Hematopoietic multipotent progenitor cell treated with erythropoietin and hydrocortisone succinate and interleukin-3 and kit ligand, for 4 days (in vitro differentiated cells): ENCODE data around the gene MEG3.

Experiments
- DNase-seq: peaks from one replicate; pipeline ENCODE4 v3.0.0-alpha.2; 2015

MEG3 gene

DNA sequence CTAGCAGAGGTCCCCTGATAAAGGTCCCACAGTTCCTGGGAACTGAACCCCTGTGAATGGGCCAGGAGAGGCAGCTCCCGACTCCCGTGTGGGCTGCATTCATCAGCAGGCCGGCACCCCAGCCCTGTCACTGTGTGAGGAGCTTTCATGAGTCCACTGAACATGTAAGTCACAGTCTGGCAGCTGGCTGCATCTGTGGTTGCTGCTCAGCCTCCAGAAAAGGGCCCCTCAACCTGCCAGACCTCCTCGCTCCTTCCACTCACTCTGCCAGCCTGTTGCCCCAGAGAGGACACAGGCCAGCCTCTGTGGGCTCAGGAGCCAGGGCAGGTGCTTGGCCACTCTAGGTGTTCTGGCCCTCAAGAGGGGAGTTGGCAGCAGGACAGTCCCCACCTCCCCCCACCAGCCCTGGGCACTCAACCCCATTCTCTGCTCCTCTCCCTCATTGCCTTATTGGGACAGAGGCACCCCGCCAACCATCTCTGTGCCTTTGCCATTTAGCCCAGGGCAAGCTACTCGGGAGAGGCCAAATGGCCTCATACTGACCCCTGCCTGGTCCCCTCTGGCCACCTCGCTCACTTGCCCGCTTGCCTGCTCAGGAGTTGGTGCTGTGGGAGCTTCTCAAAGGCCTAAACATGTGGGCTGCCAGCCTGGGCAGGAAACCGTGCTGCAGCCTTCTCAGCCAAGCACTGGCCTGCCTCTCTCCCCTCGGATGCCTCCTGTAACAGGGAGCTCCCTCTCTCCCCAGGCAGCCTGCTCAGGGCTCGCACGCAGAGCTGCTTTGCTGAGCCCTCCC, 75.7 kb downstream of the MEG3 start:
- DNase-seq: no peak

DNA sequence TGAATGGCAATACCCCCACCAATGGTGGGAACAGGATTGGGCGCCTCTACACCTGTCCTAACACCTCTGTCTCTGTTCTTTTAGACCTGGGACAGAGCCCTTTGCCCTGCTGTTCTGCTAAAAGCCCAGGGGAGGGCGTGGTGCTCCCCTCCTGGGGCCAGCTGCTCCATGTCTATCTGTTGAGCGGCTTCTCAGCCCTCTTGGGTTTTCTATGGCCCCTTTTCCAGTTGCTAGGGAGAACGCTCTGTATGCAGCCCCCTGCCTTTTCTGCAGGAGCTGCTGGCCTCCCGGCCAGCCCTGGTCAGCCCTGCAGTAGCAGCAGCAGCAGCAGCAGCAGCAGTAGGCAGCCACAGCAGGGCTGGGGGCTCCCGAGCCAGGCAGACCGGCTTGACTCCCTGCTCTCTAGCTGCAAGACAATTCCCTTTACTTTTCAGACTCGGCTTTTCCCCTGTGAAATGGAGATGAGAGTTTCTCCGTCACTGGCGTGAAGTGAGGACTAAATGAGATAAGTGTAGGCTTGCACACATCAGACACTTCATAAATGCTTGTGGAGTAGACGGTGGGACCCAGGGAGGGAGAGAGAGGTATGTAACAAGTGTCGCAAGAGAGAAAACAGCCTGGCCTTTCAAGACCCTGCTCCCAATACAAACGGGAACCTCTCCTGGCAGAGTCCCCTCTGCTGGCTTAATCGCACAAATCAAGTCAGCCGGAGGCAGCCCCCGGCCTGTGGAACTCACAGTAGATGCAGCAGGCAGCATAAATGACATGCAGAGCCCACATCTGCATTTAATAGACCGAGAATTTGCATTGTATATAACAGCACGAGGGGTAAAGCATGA, 76.6 kb downstream of the MEG3 start:
- DNase-seq: peak; percentile 27

DNA sequence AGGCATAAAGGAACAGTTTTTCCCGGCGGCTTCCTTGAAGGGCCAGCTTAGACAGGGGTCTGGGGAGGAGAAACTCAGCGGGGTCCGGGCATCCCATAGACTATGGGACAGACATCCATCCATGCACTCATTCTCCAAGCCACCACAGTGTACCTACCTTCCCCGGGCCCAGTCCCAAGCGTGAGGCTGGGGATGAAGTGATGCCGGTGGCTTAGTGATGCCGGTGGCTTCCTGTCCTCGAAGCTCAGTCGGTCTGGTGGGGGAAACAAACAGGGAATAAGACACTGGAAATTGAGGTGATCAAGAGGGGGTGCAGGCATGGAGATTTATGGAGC, 77.2 kb downstream of the MEG3 start:
- no peak for DNase-seq

DNA sequence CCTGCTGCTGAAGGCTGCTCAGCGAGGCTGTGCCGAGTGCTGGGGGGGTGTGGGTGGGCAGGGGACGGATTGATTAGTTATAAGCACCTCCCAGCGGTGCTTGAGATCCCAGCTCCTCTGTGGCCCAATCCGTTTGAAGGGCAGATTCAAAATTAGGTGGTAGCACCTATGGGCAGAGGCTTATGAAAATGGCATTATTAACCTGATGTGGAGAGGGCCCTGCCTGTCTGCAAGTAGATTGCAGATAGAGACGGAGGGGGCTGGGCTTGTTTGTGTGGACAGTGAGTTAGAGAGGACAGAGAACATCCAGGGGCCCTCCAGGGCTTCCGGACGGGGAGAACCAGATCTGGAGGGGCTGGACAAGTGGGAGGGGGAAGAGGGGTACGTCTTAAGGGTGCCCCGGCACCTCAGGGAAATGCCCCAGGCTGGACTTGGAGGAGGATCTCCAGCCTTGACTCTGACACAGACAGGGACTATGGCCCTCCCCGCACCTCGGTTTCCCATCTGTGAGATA, 77.8 kb downstream of the MEG3 start, which contains the start of gene RTL1:
Gene RTL1, minus strand, starts transcription at position 51 of the 514 bp plus-strand sequence. CDS start 18,934 bp downstream, outside the sequence.
- no peak for DNase-seq

DNA sequence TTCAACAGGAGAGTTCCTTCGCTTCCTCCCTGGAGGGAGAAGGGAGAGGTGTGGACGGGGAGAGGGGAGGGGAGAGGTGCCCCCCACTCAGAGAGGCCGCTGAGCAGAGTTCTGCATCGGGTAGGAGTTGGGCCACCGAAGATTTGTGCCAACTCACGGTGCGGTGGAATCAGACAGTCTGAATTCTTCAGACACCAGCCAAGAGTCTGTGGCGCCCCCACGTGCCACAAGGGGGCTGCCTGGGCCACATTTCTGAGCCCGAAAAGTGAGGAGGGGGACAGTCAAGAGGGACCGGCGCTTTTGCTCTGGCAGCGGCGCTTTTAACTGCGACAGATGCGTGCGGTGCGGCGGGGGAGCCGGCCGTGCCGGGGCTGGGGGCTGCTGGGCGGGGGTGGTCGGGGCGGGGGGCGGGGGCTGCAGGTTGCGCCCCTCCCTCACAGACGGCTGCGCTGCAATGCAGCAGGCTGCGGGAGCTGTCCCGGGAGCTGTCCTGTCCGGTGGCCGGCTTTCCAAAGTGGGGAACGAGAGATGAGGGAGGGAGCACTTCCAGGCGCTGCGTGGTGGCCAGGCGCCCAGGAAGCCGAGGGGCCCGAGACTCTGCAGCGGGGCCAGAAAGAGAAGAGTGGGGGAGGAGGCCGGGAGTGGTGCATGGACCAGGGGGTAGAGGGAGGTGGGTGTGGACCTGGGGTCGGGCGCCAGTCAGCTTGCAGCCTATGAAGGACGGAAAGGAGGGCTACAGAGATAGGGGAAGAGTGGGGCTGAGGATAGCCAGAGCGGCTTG, 78.6 kb downstream of the MEG3 start:
- DNase-seq: peak; percentile 67

DNA sequence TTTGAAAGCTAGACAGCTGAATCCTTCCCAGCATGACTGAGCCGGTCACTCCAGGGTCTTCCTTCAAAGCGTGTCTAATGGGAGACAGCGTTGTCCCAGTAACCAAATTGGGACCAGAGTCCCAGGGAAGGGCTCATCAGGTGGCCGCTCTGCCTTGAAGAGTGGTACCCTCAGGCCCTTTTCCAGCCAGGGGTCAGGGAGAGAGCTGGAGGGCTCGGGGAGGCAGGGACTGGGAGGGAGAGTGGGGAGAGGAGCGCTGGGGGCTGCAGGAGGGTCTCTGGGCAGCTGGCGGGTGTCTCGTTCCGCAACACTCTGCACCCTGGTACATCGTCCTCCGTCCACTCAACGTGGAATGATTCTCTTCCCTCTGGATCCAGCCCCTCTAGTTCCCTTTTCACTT, 79.2 kb downstream of the MEG3 start:
- no peak for DNase-seq

DNA sequence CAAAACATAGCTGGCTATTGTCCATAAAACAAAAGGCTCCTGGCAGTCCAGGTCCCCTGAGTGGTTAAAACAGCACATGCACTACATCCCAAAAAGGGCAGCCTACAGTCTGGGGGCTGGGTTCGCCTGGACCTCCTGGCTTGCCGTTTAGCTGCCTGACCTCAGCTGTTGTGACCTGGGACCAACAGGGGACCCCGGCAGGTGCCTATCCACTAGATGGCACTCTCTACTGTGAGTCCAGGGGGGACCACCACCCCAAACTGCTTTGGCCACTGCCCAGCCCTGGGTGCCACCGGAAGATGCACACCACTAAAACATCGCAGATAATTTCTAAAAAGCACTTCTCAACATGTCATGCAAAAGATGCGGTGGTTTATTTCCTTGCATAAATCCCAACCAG, 80.5 kb downstream of the MEG3 start:
- peak; percentile 28 for DNase-seq

DNA sequence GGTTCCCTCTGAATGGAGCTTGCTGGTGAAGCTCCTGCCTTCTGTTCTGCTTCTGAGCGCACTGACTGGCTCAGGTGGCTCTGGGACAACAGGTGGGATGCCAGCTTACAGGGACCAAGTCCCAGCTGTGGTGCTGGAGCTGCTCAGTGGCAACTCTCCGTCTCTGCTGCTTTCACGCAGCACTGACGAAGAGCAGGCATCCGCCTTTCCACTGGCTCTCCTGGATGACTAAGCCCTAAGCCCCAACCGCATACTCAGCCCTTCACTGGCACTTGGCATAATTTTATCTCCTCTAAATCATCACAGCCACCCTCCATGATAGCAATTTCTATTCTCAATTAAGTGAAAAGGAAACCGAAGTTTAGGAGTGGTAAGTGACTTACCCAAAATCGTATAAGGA, 81.3 kb downstream of the MEG3 start:
- no peak for DNase-seq

DNA sequence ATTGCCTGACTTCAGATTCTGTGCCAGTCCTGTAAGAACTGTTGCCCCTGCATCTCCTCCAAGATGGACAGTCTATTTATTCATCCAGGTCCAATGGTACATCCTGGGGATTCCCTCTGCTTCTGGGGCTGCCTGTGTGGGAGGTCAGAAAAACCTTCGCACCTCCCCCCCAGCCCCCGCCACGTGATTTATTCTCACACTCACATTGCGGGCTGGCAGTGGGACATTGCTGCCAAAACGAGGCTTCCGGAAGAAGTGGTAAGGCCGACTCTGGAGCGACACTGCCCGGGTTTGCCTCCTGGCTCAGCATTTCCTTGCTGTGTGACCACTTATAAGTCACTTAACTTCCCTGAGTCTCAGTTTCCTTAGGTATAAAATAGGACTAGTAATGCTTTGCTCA, 83.5 kb downstream of the MEG3 start:
- DNase-seq: no peak
